SJCRH30 (cell line): ENCODE data around the gene MAPK4. TPM values are rescaled to one million over a fixed set of nuclear protein-coding genes. Genes with fewer than 3 reads are reported as not detected.
"Not testable (repeated sequence)": the region's sequence is repeated elsewhere in the genome, so short reads cannot be mapped to it uniquely, and the experiment has no call there.

ENCODE experiments used
- DNase-seq, 2 experiments: peaks; one replicate each; pipeline ENCODE4 v3.0.0-alpha.2; 2015 to 2020
- H3K27ac ChIP-seq: fragments of 250-450 bp; sonication (Bioruptor Pico); 2 replicates; pipeline ENCODE4 v1.5.1; 2020; ENCODE audit warnings: mild to moderate bottlenecking, moderate library complexity
- H3K27me3 ChIP-seq: fragments of 250-450 bp; sonication (Bioruptor Pico); 2 replicates; pipeline ENCODE4 v1.5.1; 2020; ENCODE audit warnings: mild to moderate bottlenecking, moderate library complexity
- H3K36me3 ChIP-seq: fragments of 250-450 bp; sonication (Bioruptor Pico); 2 replicates; pipeline ENCODE4 v1.5.1; 2020; ENCODE audit warnings: mild to moderate bottlenecking, moderate library complexity
- H3K4me1 ChIP-seq: fragments of 250-450 bp; sonication (Bioruptor Pico); 2 replicates; pipeline ENCODE4 v1.5.1; 2020; ENCODE audit warnings: mild to moderate bottlenecking, moderate library complexity
- H3K4me3 ChIP-seq: fragments of 250-450 bp; sonication (Bioruptor Pico); 2 replicates; pipeline ENCODE4 v1.5.1; 2020; ENCODE audit warnings: mild to moderate bottlenecking, moderate library complexity
- H3K9me3 ChIP-seq: fragments of 250-450 bp; sonication (Bioruptor Pico); replicated peaks from 2 replicates; pipeline ENCODE4 v1.5.1; 2020; ENCODE audit warnings: mild to moderate bottlenecking, moderate library complexity
- total RNA-seq: library from RNA; depleted of rRNA; stranded (reverse); fragments of >200 nt; shearing (Covaris generic); gene quantifications from 2 replicates; pipeline ENCODE4 v1.2.3, GENCODE V29; 2014; rRNA removed

The MAPK4 gene
- total RNA-seq, 1 experiment from 2014 or later, result not detected

GRCh38 chr18:50769463-50769862 lies 209.6 kb downstream of the MAPK4 start:
- Histone ChIP-seq H3K27ac (no peak overlapping the region), H3K4me3 (no peak overlapping the region), H3K4me1 (no peaks in the 10 kb centered on the region), H3K36me3 (no peaks in the 10 kb centered on the region), H3K27me3 (no peaks in the 10 kb centered on the region), H3K9me3 (no peaks in the 10 kb centered on the region)
- no peak for DNase-seq

- no peak overlapping the region for H3K4me3 ChIP-seq
- no peaks in the 10 kb centered on the region for H3K27me3 ChIP-seq
- H3K4me1 ChIP-seq, result no peaks in the 10 kb centered on the region
- no peaks in the 10 kb centered on the region for H3K9me3 ChIP-seq
- no peak overlapping the region for H3K27ac ChIP-seq
- H3K36me3 ChIP-seq, result no peaks in the 10 kb centered on the region
- no peak for DNase-seq
Observed at GRCh38 chr18:50775207-50775606, 215.3 kb downstream of the MAPK4 start.

DNA sequence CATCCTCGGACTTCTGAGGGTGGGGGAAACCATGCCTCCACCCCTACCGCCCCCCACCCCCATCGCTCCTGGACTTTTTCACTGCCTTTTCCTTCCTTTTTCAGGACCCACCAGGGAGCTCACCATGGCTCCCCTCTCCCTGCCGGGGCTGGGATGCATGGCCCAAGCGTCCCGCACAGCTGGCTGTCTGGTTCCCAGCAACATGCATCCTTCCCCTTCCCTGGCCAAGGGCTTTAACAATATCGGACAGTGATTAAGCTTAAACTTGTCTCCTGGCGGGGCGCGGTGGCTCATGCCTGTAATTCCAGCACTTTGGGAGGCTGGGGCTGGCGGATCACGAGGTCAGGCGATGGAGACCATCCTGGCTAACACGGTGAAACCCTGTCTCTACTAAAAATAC lies 215.8 kb downstream of the MAPK4 start:
- no peak overlapping the region for H3K27ac ChIP-seq
- H3K4me3 ChIP-seq, result no peak overlapping the region
- H3K27me3 ChIP-seq, result no peaks in the 10 kb centered on the region
- no peak for DNase-seq
- H3K36me3 ChIP-seq, result no peaks in the 10 kb centered on the region
- no peaks in the 10 kb centered on the region for H3K9me3 ChIP-seq
- H3K4me1 ChIP-seq, result no peaks in the 10 kb centered on the region

- DNase-seq, result no peak
- no peak overlapping the region for H3K4me3 ChIP-seq
- no peaks in the 10 kb centered on the region for H3K9me3 ChIP-seq
- no peaks in the 10 kb centered on the region for H3K27me3 ChIP-seq
- no peaks in the 10 kb centered on the region for H3K4me1 ChIP-seq
- H3K27ac ChIP-seq, result no peak overlapping the region
- H3K36me3 ChIP-seq, result no peaks in the 10 kb centered on the region
Observed at GRCh38 chr18:50776383-50776782, 216.5 kb downstream of the MAPK4 start.

GRCh38 chr18:50779021-50779420 lies 219.1 kb downstream of the MAPK4 start:
- not testable (repeated sequence) for H3K4me1 ChIP-seq, DNase-seq, H3K27me3 ChIP-seq, H3K36me3 ChIP-seq, H3K9me3 ChIP-seq, H3K27ac ChIP-seq, H3K4me3 ChIP-seq

Other genes starting within 250 kb of the MAPK4 start
- gene SKA1, start 185.0 kb upstream of the MAPK4 start, total RNA-seq, result 41.1 and 49.9 TPM in 2 replicates